Mesendoderm (in vitro differentiated cells): ENCODE data around the gene CAMTA1.

Experiments
- DNase-seq: peaks from one replicate; pipeline ENCODE4 v3.0.0; 2013
- H2AK5ac ChIP-seq: 2 replicates; pipeline ENCODE4 v1.6.1; 2013; ENCODE audit warnings: low read length, inconsistent platforms
- H2BK120ac ChIP-seq: 2 replicates; pipeline ENCODE4 v1.6.1; 2013; ENCODE audit warnings: low read depth, mild to moderate bottlenecking, low read length, moderate library complexity, mixed read lengths
- H2BK15ac ChIP-seq: replicated peaks from 2 replicates; pipeline ENCODE4 v1.6.1; 2013; ENCODE audit warnings: low read depth, mild to moderate bottlenecking, moderate library complexity
- H2BK5ac ChIP-seq: 2 replicates; pipeline ENCODE4 v1.6.1; 2013; ENCODE audit warnings: low read length, inconsistent platforms
- H3K18ac ChIP-seq: 2 replicates; pipeline ENCODE4 v1.6.1; 2013; ENCODE audit warnings: mild to moderate bottlenecking, low read length, mixed read lengths
- H3K23ac ChIP-seq: one replicate; pipeline ENCODE4 v1.6.1; 2013; ENCODE audit warnings: low read length
- H3K27ac ChIP-seq: 2 replicates; pipeline ENCODE4 v1.5.1; 2013; ENCODE audit warnings: low read depth, mild to moderate bottlenecking, inconsistent platforms, low read length, moderate library complexity
- H3K27me3 ChIP-seq: 2 replicates; pipeline ENCODE4 v1.6.1; 2013; ENCODE audit warnings: low read length, control low read depth, mild to moderate bottlenecking, inconsistent platforms; ENCODE audit not compliant: insufficient read depth, poor library complexity
- H3K36me3 ChIP-seq: 2 replicates; pipeline ENCODE4 v1.6.1; 2013; ENCODE audit warnings: low read length, inconsistent platforms; ENCODE audit not compliant: control insufficient read depth, insufficient read depth
- H3K4ac ChIP-seq: one replicate; pipeline ENCODE4 v1.6.1; 2013; ENCODE audit warnings: low read depth, mild to moderate bottlenecking, low read length, moderate library complexity
- H3K4me1 ChIP-seq: 2 replicates; pipeline ENCODE4 v1.6.1; 2013; ENCODE audit warnings: low read depth, low read length, inconsistent platforms; ENCODE audit not compliant: control insufficient read depth
- H3K4me2 ChIP-seq: 2 replicates; pipeline ENCODE4 v1.6.1; 2013; ENCODE audit warnings: low read length
- H3K4me3 ChIP-seq: 2 replicates; pipeline ENCODE4 v1.5.1; 2013; ENCODE audit warnings: mild to moderate bottlenecking, low read length
- H3K56ac ChIP-seq: one replicate; pipeline ENCODE4 v1.6.1; 2013; ENCODE audit warnings: low read length
- H3K79me1 ChIP-seq: 2 replicates; pipeline ENCODE4 v1.6.1; 2013; ENCODE audit warnings: low read length, inconsistent platforms
- H3K79me2 ChIP-seq: 2 replicates; pipeline ENCODE4 v1.6.1; 2013; ENCODE audit warnings: mild to moderate bottlenecking, low read length; ENCODE audit not compliant: control insufficient read depth, insufficient read depth
- H3K9ac ChIP-seq: 2 replicates; pipeline ENCODE4 v1.6.1; 2013; ENCODE audit warnings: low read length, inconsistent platforms
- H4K5ac ChIP-seq: one replicate; pipeline ENCODE4 v1.6.1; 2013; ENCODE audit warnings: low read length
- H4K8ac ChIP-seq: one replicate; pipeline ENCODE4 v1.6.1; 2013; ENCODE audit warnings: low read depth, mild to moderate bottlenecking, control low read depth, low read length, moderate library complexity
- WGBS: extraction: QIAGEN DNeasy Blood & Tissue Kit; methylation state at CpG from one replicate; pipeline ENCODE4 v1.1.7; 2013; ENCODE audit warnings: low lambda C conversion rate, missing lambda C conversion rate; ENCODE audit not compliant: insufficient coverage; ENCODE audit errors: extremely low coverage; 5-methylcytosine and 5-hydroxymethylcytosine counted together

CAMTA1 gene

DNA sequence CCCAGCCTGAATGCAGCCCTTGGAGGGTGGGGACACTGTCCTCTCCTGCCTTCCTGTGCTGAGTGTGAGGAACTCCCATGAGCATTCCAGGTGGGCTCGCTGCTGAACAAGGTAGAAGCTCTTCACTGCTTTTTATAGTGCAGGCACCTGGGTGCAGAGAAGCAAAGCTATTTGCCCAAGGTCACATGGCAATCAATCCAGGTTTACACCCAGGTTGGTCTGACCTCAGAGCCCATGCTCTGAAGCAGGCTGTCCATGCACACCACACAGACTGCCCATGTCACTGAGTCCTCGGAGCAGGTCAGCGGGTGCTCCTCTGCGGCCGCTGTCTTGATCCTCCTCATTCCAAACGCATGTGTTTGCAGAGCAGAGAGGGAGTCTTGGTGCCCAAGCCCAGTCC, 662.5 kb downstream of the CAMTA1 start:
- no peak for DNase-seq
- Histone ChIP-seq H2BK5ac (no peak overlapping the region), H4K5ac (no peak overlapping the region), H3K4me1 (no peaks in the 10 kb centered on the region), H3K23ac (no peak overlapping the region), H2BK15ac (no peak overlapping the region), H4K8ac (no peak overlapping the region), H3K18ac (no peak overlapping the region), H3K4me2 (no peak overlapping the region), H3K9ac (no peak overlapping the region), H3K36me3 (no peaks in the 10 kb centered on the region), H3K79me1 (no peaks in the 10 kb centered on the region), H3K4me3 (no peak overlapping the region), H3K4ac (no peak overlapping the region), H3K56ac (no peak overlapping the region), H3K79me2 (no peaks in the 10 kb centered on the region), H3K27ac (no peak overlapping the region), H3K27me3 (no peaks in the 10 kb centered on the region), H2AK5ac (no peak overlapping the region), H2BK120ac (no peak overlapping the region)
- WGBS, result no CpG with 5 or more reads among the region's 6 CpGs

DNA sequence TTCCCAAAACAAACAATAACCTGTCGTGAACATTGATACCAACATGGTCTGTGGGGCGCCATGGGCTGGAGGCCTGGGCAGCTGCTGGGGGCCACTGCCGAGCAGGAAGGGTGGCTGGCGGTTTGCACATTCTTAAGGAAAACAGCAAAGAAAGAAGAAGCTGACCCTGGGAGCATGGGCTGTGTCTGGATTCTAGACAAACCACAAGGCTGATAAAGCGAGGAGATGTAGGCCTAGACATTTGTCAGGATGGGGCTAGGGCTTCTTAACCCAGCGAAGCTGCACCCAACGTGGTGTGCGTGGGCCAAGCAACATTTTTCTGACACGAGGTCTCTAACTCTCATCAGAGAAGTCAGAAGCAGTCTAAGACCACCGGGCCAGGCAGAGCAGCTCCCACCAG, 663.7 kb downstream of the CAMTA1 start:
- no peak overlapping the region for H3K4ac ChIP-seq
- no peak overlapping the region for H3K27ac ChIP-seq
- no peak overlapping the region for H2AK5ac ChIP-seq
- no peaks in the 10 kb centered on the region for H3K27me3 ChIP-seq
- H3K9ac ChIP-seq, result no peak overlapping the region
- no peak overlapping the region for H4K8ac ChIP-seq
- H3K4me2 ChIP-seq, result no peak overlapping the region
- H3K23ac ChIP-seq, result no peak overlapping the region
- no peak overlapping the region for H2BK5ac ChIP-seq
- H3K4me1 ChIP-seq, result no peaks in the 10 kb centered on the region
- H3K79me2 ChIP-seq, result no peaks in the 10 kb centered on the region
- no peak for DNase-seq
- H3K79me1 ChIP-seq, result no peaks in the 10 kb centered on the region
- WGBS, result no CpG with 5 or more reads among the region's 10 CpGs
- no peak overlapping the region for H4K5ac ChIP-seq
- no peaks in the 10 kb centered on the region for H3K36me3 ChIP-seq
- H3K4me3 ChIP-seq, result no peak overlapping the region
- no peak overlapping the region for H3K18ac ChIP-seq
- no peak overlapping the region for H2BK15ac ChIP-seq
- H3K56ac ChIP-seq, result no peak overlapping the region
- H2BK120ac ChIP-seq, result no peak overlapping the region

DNA sequence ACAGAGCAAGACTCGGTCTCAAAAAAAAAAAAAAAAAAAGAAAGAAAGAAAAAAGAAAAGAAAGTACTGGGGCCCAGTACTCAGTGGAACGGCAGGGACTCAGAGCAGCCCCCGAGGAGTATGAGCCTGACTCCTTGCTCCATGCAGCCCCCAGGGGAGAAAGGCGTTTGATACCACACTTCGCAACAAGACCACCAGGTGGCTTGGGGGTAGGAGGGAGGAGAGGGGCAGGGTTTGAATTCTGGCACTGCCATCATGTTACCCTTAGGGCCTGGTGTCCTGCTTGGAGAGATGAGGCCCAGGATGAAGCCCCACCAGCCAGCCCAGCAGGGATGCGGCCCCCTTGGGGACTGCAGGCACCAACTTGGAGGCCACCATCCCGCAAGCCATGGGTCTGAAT, 664.5 kb downstream of the CAMTA1 start:
- no CpG with 5 or more reads among the region's 7 CpGs for WGBS

DNA sequence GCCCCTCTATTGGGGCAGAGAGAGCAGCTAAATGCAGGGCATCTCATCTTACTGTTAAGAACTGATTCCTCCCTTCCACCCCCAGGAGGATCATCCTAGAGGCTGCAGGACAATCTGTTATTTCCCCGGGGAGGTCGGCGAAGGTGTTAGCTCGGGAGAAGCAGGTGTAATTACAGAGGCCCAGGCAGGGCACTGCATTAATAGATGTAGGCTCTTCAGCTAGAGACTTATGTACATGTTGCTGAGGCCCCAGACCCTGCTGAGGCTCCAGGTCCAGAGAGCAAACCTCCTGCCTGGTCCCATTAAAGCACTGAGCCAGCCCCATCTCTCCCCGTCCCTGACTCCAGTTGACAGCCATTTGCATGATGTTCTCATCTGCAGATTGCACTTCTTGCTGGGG, 665.6 kb downstream of the CAMTA1 start:
- Histone ChIP-seq H2BK15ac (no peak overlapping the region), H3K4ac (no peak overlapping the region), H4K8ac (no peak overlapping the region), H3K27me3 (no peaks in the 10 kb centered on the region), H3K27ac (no peak overlapping the region), H2BK120ac (no peak overlapping the region), H3K4me3 (no peak overlapping the region), H3K23ac (no peak overlapping the region), H3K9ac (no peak overlapping the region), H3K4me2 (no peak overlapping the region), H4K5ac (no peak overlapping the region), H3K18ac (no peak overlapping the region), H3K36me3 (no peaks in the 10 kb centered on the region), H3K56ac (no peak overlapping the region), H3K79me2 (no peaks in the 10 kb centered on the region), H2BK5ac (no peak overlapping the region), H3K4me1 (no peaks in the 10 kb centered on the region), H3K79me1 (no peaks in the 10 kb centered on the region), H2AK5ac (no peak overlapping the region)
- no peak for DNase-seq
- no CpG with 5 or more reads among the region's 5 CpGs for WGBS

More for the DNA sequence above, 664.5 kb downstream of the CAMTA1 start:
- Histone ChIP-seq H4K5ac (no peak overlapping the region), H2BK120ac (no peak overlapping the region), H3K9ac (no peak overlapping the region), H3K18ac (no peak overlapping the region), H3K23ac (no peak overlapping the region), H3K79me2 (no peaks in the 10 kb centered on the region), H3K79me1 (no peaks in the 10 kb centered on the region), H2BK15ac (no peak overlapping the region), H3K4ac (no peak overlapping the region), H3K4me1 (no peaks in the 10 kb centered on the region), H3K36me3 (no peaks in the 10 kb centered on the region), H2BK5ac (no peak overlapping the region), H3K56ac (no peak overlapping the region), H2AK5ac (no peak overlapping the region), H3K27ac (no peak overlapping the region), H3K4me3 (no peak overlapping the region), H3K4me2 (no peak overlapping the region), H3K27me3 (no peaks in the 10 kb centered on the region), H4K8ac (no peak overlapping the region)
- no peak for DNase-seq

DNA sequence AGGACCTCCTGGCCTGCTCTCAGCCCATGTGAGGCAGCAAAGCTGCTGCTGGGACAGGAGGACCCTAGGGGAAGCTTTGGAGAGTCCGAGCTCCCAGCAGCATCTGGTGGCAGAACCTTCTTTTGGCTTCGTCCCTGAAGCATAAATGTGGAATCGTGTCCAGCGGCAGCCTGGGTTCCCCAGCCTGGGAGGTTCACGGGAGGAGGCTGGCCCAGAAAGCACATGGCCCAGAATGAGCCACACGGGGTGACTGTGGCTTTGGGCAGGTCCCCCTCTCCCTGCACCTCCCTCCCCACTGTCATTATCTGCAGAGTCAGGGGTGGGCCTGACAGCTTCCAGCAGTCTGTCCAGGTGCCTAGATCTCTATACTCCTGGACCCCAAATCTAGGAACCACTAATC, 667.8 kb downstream of the CAMTA1 start:
- H3K79me1 ChIP-seq, result no peaks in the 10 kb centered on the region
- H3K23ac ChIP-seq, result no peak overlapping the region
- no peak overlapping the region for H2BK120ac ChIP-seq
- no peak overlapping the region for H3K18ac ChIP-seq
- WGBS, result no CpG with 5 or more reads among the region's 6 CpGs
- H4K5ac ChIP-seq, result no peak overlapping the region
- H4K8ac ChIP-seq, result no peak overlapping the region
- H2BK15ac ChIP-seq, result no peak overlapping the region
- H3K4me3 ChIP-seq, result no peak overlapping the region
- no peak for DNase-seq
- no peak overlapping the region for H3K27ac ChIP-seq
- no peak overlapping the region for H3K56ac ChIP-seq
- no peak overlapping the region for H2AK5ac ChIP-seq
- H3K9ac ChIP-seq, result no peak overlapping the region
- no peak overlapping the region for H3K4me2 ChIP-seq
- no peak overlapping the region for H3K4ac ChIP-seq
- H3K79me2 ChIP-seq, result no peaks in the 10 kb centered on the region
- no peak overlapping the region for H2BK5ac ChIP-seq
- H3K4me1 ChIP-seq, result peaks cover 4% of the 10 kb centered on the region
- H3K36me3 ChIP-seq, result no peaks in the 10 kb centered on the region
- no peaks in the 10 kb centered on the region for H3K27me3 ChIP-seq

DNA sequence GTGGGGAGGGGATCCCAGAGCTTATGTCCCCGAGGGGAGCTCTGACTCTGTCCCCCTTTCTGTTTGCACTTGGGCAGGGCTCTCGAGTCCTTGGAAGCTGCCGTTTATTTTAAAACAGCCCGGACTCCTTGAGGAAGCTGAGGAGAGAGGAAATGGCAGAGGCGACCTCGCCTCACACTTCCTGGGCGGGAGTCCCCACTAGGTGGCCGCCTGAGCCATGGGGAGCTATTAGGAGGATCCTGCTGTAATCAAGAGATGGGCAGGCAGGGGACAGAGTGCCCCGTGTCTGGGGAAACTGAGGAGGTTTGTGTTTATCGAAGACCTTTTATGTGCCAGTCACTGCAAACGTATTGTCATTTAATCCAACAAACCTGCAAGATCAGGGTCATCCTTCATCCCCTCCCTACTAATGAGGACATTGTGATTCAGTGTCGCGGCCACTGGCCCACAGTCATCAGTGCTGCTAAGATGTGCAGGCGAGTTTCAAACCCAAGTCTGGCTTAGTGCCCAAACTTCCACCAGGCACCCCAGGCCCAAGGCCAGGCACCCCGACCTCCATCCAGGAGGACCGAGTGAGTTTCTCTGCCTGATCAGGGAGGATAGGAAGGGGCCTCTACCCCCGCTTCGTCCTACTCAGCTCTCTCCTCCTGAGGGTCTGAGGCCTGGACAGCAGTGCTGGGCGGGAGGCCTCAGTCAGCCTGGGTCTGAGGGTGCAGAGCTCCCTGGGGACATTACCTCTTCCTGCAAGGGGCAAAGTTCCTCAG, 669.0 kb downstream of the CAMTA1 start:
- no peak overlapping the region for H3K27ac ChIP-seq
- no CpG with 5 or more reads among the region's 19 CpGs for WGBS
- DNase-seq, result peak; percentile 50
- no peak overlapping the region for H2BK5ac ChIP-seq
- H3K4ac ChIP-seq, result no peak overlapping the region
- no peak overlapping the region for H2BK120ac ChIP-seq
- H4K8ac ChIP-seq, result peak overlapping the region; percentile 7
- H3K27me3 ChIP-seq, result no peaks in the 10 kb centered on the region
- peaks cover 4% of the 10 kb centered on the region for H3K4me1 ChIP-seq
- no peak overlapping the region for H3K18ac ChIP-seq
- no peaks in the 10 kb centered on the region for H3K79me2 ChIP-seq
- no peak overlapping the region for H2BK15ac ChIP-seq
- no peak overlapping the region for H2AK5ac ChIP-seq
- H3K36me3 ChIP-seq, result no peaks in the 10 kb centered on the region
- H3K56ac ChIP-seq, result peak overlapping the region; percentile 47
- H3K79me1 ChIP-seq, result no peaks in the 10 kb centered on the region
- no peak overlapping the region for H4K5ac ChIP-seq
- no peak overlapping the region for H3K9ac ChIP-seq
- no peak overlapping the region for H3K23ac ChIP-seq
- no peak overlapping the region for H3K4me3 ChIP-seq
- H3K4me2 ChIP-seq, result no peak overlapping the region
